Measurements from ENCODE around the gene MAP1LC3B.
"Not testable (repeated sequence)": the region's sequence is repeated elsewhere in the genome, so short reads cannot be mapped to it uniquely, and the experiment has no call there.

The MAP1LC3B gene

DNA sequence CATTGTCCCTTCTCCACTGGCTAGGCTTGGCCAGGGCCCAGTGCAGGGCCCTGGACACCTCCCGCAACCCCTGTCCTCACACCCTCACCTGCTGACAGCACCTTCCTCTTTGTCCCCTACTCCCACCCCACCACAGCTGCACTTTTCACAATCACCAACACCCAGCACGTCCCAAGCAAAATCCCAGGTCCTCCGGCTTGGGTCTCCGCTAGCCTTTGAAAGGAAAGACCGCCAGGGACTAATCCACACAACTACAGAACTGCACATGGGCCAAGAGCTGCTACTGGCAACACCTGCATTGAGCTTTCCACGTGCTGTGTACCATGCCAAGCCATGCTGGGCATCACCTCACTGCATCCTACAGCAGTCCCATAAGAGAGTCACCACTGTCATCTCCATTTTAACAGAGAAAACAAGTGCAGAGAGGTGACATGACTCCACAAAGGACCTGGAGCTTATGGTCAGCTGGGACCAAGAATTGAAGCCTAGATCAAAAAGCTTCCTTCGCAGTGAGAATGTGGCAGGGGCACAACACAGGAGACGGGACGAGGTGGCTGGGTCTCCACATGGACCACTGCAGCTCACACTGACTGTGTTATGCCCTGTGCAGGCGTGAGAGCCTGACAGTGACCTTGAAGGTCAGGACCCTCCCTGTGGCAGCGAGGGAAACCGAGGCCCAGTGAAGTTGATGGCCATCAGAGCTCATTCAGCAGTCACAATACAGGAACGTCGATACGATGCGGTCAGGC is 31.1 kb upstream of the MAP1LC3B start:
- DNase-seq (ENCODE audit: low read depth): no peak

DNA sequence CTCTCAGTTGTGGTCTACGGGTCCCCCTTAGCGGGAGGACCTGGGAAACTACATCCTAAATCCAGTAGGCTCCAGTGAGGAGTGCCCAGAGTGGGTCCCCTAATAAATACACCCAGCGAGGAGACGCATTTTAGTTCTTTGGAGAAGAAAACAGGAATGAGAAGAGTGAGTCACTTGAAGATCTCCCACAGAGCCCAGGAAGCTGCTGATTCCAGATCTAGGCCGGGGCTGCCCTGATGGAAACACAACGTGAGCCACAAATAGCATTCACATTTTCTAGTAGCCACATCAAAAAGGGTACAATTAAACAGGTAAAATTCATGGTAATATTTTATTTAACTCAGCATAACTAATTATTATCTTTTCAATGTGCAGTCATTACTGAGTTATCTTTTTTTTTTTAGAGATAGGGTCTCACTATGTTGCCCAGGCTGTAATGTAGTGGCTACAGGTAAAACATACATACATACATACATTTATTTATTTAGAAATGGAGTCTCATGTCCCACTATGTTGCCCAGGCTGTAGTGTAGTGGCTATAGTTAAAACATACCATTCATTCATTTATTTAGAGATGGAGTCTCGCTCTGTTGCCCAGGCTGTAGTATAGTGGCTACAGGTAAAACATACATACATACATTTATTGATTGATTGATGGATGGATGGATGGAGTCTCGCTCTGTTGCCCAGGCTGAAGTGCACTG is 30.1 kb upstream of the MAP1LC3B start:
- no peak for DNase-seq (ENCODE audit: low read depth)

DNA sequence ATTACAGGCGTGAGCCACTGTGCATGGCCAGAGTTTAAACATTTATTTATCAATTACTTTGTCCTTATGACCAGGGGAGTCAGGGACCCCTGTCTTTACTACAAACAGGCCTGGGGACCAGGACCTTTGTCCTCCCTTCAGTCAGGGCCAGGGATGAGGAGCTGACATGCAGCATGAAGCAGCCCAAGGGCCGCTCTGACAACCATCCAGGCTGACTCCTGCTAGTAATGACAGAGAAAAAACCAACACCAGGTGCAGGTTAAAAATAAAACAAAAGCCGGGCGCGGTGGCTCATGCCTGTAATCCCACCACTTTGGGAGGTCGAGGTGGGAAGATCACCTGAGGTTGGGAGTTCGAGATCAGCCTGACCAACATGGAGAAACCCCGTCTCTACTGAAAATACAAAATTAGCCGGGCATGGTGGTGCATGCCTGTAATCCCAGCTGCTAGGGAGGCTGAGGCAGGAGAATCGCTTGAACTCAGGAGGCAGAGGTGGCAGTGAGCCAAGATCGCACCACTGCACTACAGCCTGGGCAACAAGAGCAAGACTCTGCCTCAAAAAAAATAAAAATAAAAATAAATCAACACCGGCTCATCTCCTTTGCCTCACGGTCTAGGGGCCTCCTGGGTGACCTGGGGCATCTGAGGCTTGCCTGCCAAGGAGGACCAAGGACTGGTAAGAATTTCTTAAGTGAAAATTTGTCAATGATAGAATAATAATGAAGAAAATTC is 29.1 kb upstream of the MAP1LC3B start:
- not testable (repeated sequence) for DNase-seq (ENCODE audit: low read depth)

DNA sequence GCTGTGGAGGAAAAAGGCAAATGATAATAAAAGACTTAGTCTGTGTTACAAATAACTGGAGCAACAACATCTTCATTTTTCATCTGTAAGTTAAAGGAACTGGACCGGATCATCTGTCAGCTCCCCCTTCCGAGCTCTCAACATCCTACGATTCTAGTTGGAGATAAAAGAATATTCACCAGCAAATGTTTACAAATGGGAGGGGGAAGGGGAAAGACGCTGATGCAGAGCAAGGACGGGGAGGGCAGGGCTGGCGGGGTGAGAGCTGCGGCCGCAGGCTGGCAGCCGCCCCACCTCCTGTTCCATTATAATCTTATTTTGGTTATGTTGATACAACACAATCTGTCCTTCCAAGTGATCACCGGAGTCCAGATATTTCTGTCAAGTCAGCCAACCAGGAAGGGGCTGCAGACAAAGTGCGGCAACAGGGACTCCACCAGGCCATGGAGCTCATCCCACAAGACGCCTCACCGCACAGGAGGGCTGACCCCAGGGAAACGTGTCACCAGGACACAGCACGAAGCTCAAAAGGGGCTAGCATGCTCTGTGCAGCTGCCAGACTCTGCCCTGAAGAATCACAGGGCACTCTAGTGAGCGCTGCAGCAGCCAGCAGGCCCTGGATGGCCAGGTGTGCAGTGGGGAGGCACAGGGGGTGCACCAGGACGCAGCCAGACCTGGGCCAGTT is 28.2 kb upstream of the MAP1LC3B start:
- no peak for DNase-seq (ENCODE audit: low read depth)

DNA sequence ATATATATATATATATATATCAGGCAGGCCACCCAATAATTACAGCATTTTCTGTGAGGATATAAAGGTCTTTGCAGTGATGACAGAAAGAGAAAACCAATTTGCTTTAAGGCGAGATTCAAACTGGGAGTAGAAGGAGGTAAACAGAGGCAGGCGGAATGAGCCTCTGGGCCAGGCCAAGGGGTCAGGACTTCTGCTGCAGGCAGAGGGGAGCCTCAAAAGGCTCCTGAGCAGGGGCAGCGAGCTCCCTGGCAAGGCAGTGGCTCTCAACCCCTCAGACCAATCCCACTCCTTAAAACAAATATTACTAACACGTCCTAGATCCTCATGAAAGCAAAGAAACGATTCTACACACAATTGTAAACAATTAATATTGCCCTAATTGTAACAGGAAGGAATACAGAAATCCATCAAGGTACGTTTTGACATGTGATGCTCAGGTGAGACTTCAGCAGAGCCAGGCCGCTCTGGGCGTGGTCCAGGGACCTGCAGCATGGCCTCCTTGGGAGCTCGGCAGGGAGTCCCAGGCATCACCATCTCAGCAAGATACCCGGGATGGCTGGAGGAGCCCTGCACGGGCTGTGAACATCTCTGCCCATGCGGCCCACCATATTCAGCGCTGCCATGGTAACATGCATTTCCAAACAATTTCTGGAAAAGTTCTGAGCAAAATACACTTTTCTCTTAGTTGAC is 27.0 kb upstream of the MAP1LC3B start:
- no peak for DNase-seq (ENCODE audit: low read depth)

DNA sequence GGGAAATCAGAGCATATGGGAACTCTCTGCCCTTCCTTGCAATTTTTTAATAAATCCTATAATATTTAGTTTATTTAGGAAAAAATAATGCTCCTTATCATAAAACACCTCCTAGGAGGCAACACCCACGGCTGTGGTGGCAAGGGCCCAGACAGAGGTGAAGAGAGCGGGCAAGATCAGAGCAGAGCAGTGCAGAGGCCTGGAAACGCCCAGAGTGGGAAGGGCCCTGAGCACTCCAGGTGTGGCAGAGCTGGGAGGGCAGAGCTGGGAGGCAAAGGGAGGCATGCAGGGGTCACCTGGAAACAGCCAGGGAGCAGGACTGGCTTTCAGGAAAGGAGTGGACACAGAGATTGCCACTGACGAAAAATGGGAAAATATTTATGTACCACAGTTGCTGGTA is 25.8 kb upstream of the MAP1LC3B start:
- no peak for DNase-seq (ENCODE audit: low read depth)

DNA sequence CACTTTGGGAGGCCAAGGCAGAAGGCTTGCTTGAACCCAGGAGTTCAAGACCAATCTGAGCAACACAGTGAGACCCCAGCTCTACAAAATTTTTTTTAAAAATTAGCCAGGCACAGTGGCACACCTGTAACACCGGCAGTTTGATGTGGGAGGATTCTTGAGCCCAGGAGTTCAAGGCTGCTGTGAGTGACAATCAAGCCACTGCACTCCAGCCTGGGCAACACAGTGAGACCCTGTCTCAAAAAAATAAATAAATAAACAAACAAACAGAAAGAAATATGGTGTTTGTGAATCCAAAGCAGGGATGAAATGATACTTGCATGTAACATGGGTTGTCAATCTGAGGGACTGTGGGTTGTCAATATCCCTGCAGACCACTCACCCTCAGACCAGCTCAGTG is 25.2 kb upstream of the MAP1LC3B start:
- DNase-seq (ENCODE audit: low read depth): no peak

DNA sequence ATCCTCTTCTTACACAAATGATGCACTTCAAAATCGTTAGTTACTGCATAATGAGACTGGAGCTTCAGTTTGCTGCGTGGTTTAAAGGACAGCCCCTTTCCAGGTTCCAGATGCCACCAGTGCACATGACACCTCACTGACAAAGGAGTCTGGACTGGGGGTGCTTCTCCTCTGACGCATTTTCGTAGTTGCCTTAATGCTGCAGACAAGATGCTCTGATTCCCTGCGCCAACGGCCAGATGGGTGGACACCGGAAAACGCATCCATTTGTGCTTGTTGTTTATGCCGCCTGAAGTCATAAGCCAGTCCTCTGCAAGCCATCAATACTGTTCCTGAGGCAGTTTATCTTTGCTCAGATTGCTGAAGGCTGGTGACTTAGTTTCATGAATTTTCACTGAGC is 24.6 kb upstream of the MAP1LC3B start:
- DNase-seq (ENCODE audit: low read depth): no peak

DNA sequence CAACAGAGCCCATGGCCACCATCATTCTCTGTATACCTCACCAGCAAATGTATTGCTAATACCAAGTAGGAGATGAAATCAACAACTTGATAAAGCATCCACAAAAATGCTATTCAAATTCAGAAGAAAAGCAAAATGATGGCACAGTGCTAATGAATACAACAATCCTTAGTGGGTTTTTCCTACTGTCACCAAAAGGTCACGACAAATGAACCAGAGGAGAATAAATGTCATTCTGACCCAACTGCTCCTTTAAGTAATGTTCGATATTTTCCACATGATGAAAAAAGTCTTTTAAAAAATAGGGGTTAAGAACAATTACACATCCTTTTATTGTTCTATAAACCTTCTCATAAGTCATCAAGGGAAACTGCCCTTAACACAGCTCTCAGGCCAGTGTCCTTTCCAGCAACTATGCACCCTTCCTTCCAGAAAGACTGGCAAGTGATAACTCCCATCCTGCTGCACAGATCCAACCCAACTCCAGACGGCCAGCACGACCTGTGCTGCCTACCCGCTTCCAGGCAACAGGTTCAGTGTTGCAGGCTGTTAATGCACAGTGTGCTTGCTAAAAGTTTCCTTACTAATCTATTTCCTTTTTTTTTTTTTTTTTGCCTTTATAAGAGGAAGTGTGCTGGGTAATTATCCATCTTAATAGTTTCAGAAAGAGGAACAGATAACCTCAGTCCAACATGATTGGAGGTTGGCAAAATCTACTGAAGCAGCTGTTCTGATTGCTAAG is 23.9 kb upstream of the MAP1LC3B start:
- DNase-seq (ENCODE audit: low read depth): no peak

DNA sequence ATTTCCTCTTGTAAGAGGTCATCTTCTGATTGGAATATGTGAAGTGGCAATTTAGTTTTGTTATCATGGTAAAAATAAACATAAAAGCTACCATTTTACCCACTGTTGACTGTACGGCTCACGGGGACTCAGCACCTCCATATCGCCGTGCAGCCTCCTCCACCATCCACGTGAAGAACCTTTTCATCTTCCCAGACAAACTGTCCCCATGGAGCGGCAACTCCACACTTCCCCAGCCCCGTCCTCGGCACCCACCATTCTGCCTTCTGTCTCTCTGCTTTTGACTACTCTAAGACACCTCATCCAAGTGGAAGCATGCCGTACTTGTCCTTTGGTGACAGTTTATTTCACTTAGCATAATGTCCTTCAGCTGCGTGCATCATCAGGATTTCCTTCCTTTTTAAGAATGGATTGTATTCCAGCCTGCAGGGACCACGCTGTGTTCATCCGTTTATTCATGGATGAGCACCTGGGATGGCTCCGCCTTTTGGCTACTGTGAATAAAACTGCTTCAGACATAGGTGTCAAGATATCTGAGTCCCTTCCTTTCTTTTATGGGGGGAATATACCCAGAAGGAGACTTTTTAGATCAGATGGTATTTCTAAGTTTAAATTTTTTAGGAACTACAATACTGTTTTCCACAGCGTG is 22.9 kb upstream of the MAP1LC3B start:
- no peak for DNase-seq (ENCODE audit: low read depth)

DNA sequence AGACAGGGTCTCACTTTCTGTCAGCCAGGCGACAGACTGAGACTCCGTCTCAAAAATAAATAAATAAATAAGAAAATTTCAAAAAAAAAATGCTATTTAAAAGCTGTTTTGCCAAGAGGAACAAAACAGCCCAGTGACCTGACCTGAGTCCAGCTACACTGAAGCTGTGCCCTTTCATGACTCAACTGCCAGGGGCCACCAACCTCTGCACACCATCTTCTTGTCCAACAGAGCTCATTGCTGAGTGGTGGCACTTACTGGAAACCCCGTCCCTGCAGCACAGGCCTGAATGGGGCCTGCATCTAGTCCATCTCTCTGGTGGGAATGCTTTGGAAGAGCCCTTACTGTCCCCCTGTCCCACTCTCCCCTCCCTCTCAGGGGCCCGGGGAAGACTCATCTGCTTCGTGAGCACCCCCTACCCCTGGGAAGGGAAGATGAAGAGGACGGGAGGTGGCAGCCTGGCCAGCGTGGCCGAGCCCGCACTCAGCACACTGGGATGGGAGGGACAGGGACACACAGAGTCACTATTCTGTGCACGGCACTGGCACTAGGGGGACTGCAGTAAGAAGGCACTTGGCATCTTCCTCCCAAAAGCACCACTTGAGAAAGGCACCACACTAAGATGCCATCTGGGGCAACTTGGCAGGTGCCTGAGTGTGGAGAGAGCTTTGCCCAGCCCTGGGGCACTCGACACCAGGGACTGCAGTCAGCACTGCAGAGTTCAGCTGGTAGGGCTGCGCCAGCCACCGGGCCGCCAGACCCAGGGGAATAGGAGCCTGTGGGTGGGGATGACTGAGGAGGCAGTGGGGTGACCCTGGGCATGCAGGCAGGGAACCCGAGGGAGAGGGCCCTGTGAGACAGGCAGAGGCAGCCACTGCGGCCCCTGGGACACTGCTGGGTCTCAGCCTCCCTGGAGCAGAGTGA is 22.1 kb upstream of the MAP1LC3B start:
- no peak for DNase-seq (ENCODE audit: low read depth)

DNA sequence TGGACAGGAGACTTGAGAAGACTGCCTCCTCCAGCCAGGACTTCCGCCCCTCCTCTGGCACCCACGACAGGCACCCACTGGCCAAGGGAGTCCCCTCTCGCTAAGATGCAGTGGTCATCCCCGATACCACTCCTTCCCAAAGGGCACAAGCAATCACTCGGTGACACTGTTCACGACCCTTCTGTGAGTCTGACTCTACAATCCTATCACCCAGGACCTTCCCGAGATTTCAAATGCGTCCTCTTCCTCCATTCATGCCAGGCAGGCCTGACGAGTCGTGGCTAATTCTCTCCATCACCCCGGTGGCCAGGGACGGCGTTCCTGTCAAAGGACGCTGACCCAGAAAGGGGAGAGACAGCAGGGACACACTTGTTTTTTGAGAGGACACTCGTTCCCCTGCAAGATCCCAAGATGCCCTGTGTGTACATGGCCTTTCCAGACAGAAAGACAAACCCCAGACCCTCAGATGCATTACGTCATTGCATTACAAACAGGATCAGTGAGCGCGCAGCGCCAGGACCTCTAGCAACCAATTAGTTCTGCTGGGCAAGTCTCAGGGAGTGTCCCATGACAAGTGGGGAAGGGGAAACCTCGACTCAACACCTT is 20.8 kb upstream of the MAP1LC3B start:
- no peak for DNase-seq (ENCODE audit: low read depth)

DNA sequence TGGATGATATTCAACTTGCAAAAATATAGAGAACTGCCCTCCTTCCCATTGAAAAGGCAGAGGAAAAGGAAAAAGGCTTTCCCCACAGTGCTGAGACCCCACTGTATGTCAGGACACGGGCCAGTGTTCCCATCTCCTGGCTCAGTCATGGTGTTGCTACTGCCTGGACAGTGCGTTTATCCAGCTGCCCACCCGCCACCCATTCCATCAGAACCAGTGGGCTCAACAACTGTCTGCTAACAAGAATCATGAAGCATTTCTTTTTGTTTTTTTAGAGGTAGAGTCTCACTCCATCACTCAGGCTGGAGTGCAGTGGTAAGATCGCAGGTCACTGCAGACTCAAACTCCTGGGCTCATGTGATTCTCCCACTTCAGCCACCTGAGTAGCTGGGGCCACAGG is 19.8 kb upstream of the MAP1LC3B start:
- no peak for DNase-seq (ENCODE audit: low read depth)

DNA sequence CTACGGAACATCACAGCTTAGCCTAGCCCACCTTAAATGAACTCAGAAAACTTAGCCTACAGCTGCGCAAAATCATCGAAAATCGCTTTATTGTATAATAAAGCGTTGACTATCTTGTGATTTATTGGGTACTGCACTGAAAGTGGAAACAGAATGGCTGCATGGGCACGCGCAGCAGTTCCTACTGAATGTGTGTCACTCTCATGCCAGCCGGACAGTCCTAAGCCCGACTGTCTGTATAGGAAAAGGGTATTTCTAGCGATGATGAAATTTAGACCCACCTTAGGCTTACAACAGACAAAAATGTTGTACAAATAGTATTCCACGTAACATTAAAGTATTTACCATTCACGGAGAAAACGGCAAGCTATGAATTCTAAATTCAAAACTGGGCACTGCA is 17.8 kb upstream of the MAP1LC3B start:
- DNase-seq (ENCODE audit: low read depth): no peak

DNA sequence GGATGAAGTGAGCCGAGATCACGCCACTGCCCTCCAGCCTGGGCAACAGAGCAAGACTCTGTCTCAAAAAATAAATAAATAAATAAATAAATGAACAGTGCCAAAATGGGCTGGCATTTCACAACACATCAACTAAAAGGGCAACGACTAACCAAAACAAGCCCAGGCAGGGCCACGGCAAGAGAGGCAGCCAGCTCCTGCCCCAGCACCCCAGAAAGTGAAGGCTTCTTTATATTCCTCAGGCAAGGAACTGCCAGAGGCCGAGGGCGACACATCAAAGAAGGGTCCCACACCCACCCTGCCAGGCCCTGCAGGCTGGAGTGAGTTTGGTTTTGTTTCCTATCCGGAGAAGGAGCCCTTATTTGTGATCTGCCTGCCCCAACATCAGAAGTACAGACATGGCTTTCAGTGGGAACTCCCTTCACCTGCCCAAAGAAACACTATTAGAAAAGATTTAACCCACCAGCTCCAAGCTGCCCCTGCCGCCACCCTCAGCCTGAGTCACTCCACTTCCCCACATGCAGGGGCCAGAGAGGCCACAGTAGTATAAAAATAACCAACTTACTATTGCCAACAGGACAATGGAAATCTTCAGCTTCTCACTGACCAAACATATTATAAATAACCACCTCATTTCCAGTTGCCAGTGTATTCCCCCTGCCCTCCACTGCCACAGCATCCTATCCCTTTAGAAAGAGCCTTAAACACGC is 16.6 kb upstream of the MAP1LC3B start:
- no peak for DNase-seq (ENCODE audit: low read depth)

DNA sequence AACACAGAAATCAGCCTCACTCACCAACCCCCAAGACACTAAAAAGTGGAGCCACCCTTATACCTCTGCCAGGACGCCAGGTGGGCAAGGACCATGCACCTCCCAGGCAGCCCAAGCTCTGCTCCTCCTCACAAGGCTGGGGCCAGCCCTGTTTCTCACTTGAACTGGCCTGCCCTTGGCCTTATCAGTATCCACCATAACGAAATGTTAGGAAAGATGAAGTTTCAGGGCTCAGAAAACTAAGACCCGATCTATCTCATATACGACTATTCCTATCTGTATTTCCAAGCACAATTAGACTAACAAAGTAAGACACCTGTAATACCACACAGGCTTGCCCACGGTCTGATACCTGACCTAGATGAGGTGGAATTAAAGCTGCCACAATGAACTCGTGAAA is 15.5 kb upstream of the MAP1LC3B start:
- no peak for DNase-seq (ENCODE audit: low read depth)

DNA sequence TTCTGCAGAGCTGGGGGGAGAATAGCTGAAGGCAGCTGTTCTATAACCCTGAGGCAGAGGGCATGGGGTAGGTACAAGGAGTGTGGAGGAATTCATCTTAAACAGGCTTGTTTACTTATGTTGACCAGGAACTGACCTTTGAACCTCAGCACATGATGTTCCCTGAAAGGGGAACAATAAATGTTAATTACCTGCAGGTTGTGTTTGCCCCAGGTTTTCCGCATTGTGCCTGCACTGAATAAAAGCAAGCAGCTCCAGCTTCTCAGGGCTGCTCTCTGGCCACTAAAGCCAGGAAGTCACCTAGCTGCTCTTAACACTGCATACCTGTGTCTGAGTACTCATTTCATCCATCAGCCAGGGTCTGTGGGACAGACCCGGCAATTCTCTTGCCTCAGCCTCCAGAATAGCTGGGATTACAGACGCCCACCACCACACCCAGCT is 12.8 kb upstream of the MAP1LC3B start:
- not testable (repeated sequence) for DNase-seq (ENCODE audit: low read depth)

DNA sequence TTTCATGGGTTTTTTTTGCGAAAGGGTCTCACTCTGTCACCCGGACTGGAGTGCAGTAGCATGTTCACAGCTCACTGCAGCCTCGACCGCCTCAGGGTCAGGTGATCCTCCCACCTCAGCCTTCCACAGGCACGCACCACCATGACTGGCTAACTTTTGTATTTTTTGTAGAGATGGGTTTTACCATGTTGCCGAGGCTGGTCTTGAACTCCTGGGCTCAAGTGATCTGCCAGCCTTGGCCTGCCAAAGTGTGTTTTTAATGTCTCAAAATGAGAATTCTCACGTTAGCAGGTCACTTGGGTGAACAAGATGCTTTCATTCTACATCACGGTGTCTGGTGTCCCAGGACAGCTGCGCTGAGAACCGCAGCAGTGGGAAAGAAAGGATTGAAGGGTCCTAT is 11.7 kb upstream of the MAP1LC3B start:
- DNase-seq (ENCODE audit: low read depth): no peak
